ENCODE results near the gene IRF2. TPM values are rescaled to one million over a fixed set of nuclear protein-coding genes. Genes with fewer than 3 reads are reported as not detected.
A peak's percentile ranks its signal among the peaks of the same experiment; 100 is the strongest.

Gene IRF2
- total and polyA plus RNA-seq, 12 donors: 19.0 to 93.1 (median 52.3) TPM

- intact Hi-C loops (cut with DNase I): no loop called here
- H3K27ac ChIP-seq: no peak overlapping the region
- peak in 1 of 7 donors; percentile 20 for DNase-seq
Measured at GRCh38 chr4:184437565-184438265, 36.6 kb downstream of the IRF2 start.

GRCh38 chr4:184434501-184435066 is 39.8 kb downstream of the IRF2 start:
- WGBS, 4 donors: 46 to 59% (median 54%) methylated on average over 6 of the region's 6 CpGs
- Histone ChIP-seq H3K27me3 (no peaks in the 10 kb centered on the region), H3K27ac (peak overlapping the region in 3 of 5 donors; percentile 34 to 80 (median 61)), H3K9me3 (replicated peaks in 1 of 3) (no peaks in the 10 kb centered on the region), H3K4me1 (replicated peaks in 1 of 2) (peaks cover 7 to 82% of the 10 kb centered on the region in 2 donors), H3K4me3 (no peak overlapping the region), H3K36me3 (replicated peaks in 1 of 2) (no peaks in the 10 kb centered on the region)
- no peak for DNase-seq
- TF ChIP-seq CTCF (IDR thresholded peaks at IDR 0.05) (no peak), POLR2A (IDR thresholded peaks at IDR 0.05) (no peak)
- intact Hi-C loops (cut with DNase I): no loop called here

More at GRCh38 chr4:184437565-184438265, 36.6 kb downstream of the IRF2 start:
- H3K9me3 ChIP-seq (replicated peaks in 1 of 3): no peaks in the 10 kb centered on the region
- peaks cover 15 to 83% of the 10 kb centered on the region in 2 donors for H3K4me1 ChIP-seq (replicated peaks in 1 of 2)
- no peaks in the 10 kb centered on the region for H3K36me3 ChIP-seq (replicated peaks in 1 of 2)
- WGBS, 4 donors: 67 to 74% (median 72%) methylated on average over 11 of the region's 11 CpGs
- H3K27me3 ChIP-seq: no peaks in the 10 kb centered on the region
- no peak overlapping the region for H3K4me3 ChIP-seq
- TF ChIP-seq CTCF (IDR thresholded peaks at IDR 0.05) (no peak), POLR2A (IDR thresholded peaks at IDR 0.05) (no peak)

- TF ChIP-seq POLR2A (IDR thresholded peaks at IDR 0.05) (no peak), CTCF (IDR thresholded peaks at IDR 0.05) (no peak)
- Histone ChIP-seq H3K4me3 (no peak overlapping the region), H3K4me1 (replicated peaks in 1 of 2) (peaks cover 7 to 80% of the 10 kb centered on the region in 2 donors), H3K9me3 (replicated peaks in 1 of 3) (no peaks in the 10 kb centered on the region), H3K27me3 (no peaks in the 10 kb centered on the region), H3K36me3 (replicated peaks in 1 of 2) (no peaks in the 10 kb centered on the region), H3K27ac (peak overlapping the region in 4 of 5 donors; percentile 1 to 80 (median 41))
- intact Hi-C loops (cut with DNase I): no loop called here
- 40 to 57% (median 48%) methylated on average over 10 to 13 of the region's 13 CpGs for WGBS, 4 donors
- DNase-seq: peak in 3 of 7 donors; percentile 40 to 51 (median 46)
Measured at GRCh38 chr4:184434021-184434420, 40.3 kb downstream of the IRF2 start.

- 78 to 85% (median 82%) methylated on average over 17 of the region's 17 CpGs for WGBS, 4 donors
- Histone ChIP-seq H3K4me1 (replicated peaks in 1 of 2) (peaks cover 10 to 80% of the 10 kb centered on the region in 2 donors), H3K36me3 (replicated peaks in 1 of 2) (peaks cover 0 to 4% of the 10 kb centered on the region in 2 donors), H3K9me3 (replicated peaks in 1 of 3) (no peaks in the 10 kb centered on the region), H3K27ac (peak overlapping the region in 4 of 5 donors; percentile 1 to 80 (median 41)), H3K27me3 (no peaks in the 10 kb centered on the region), H3K4me3 (no peak overlapping the region)
- intact Hi-C loops (cut with DNase I): no loop called here
- no peak for TF ChIP-seq CTCF (IDR thresholded peaks at IDR 0.05)
- no peak for TF ChIP-seq POLR2A (IDR thresholded peaks at IDR 0.05)
- peak in 2 of 7 donors; percentile 44 to 54 for DNase-seq
Measured at GRCh38 chr4:184433258-184433892, 41.0 kb downstream of the IRF2 start.

Data from adrenal gland (tissue), 12 donors.